ENCODE results near the gene SDC3.

DNA sequence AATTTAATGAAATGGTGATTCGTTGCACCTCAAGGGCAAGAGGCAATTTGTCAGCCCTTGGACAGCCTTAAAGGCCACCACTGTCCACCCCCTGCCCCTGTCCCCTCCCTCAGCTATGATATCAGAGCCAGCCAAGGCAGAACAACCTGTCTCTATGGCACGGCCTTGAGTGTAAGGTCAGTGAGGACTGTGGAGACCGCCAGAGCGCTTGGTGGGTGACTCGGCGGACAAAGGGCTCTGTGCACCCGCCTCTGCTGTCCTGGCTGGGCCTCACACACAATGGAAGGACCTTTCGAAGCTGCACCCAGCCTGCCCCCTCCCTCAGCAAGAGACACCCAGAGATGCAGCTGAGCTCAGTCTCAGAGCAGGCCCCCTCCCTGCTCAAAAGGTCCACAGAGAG, 50.6 kb downstream of the SDC3 start:
- TF ChIP-seq CTCF (IDR thresholded peaks at IDR 0.05; ENCODE audit: insufficient read depth, low read depth, low read length) (no peak), EZH2 (IDR thresholded peaks at IDR 0.05; ENCODE audit: insufficient read depth, low read length) (no peak)

Data from astrocyte (in vitro differentiated cells and primary cell).